ENCODE measurements around the gene PTPN9. TPM values are rescaled to one million over a fixed set of nuclear protein-coding genes. Genes with fewer than 3 reads are reported as not detected.
"Not testable (repeated sequence)": the region's sequence is repeated elsewhere in the genome, so short reads cannot be mapped to it uniquely, and the experiment has no call there.

PTPN9 gene
- total RNA-seq, 4 donors from 2014 or later, result 5.6 to 33.0 (median 18.9) TPM

- no peak for DNase-seq
- Histone ChIP-seq H3K36me3 (no peaks in the 10 kb centered on the region), H3K9me3 (no peaks in the 10 kb centered on the region), H3K4me3 (no peak overlapping the region), H3K27me3 (no peaks in the 10 kb centered on the region), H3K27ac (no peak overlapping the region), H3K4me1 (no peaks in the 10 kb centered on the region)
- no peak for TF ChIP-seq POLR2A (IDR thresholded peaks at IDR 0.05)
- TF ChIP-seq, protein P1, sequence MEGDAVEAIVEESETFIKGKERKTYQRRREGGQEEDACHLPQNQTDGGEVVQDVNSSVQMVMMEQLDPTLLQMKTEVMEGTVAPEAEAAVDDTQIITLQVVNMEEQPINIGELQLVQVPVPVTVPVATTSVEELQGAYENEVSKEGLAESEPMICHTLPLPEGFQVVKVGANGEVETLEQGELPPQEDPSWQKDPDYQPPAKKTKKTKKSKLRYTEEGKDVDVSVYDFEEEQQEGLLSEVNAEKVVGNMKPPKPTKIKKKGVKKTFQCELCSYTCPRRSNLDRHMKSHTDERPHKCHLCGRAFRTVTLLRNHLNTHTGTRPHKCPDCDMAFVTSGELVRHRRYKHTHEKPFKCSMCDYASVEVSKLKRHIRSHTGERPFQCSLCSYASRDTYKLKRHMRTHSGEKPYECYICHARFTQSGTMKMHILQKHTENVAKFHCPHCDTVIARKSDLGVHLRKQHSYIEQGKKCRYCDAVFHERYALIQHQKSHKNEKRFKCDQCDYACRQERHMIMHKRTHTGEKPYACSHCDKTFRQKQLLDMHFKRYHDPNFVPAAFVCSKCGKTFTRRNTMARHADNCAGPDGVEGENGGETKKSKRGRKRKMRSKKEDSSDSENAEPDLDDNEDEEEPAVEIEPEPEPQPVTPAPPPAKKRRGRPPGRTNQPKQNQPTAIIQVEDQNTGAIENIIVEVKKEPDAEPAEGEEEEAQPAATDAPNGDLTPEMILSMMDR (IDR thresholded peaks at IDR 0.05), result no peak
- intact Hi-C loops (cut with DNase I; ENCODE audit: low total_unique reads), result no loop called here
Observed at GRCh38 chr15:75479670-75480069, 99.4 kb downstream of the PTPN9 start.

- H3K4me1 ChIP-seq; H3K9me3 ChIP-seq; H3K36me3 ChIP-seq; H3K4me3 ChIP-seq; H3K27ac ChIP-seq; H3K27me3 ChIP-seq; DNase-seq; intact Hi-C loops (cut with DNase I; ENCODE audit: low total_unique reads): not testable (repeated sequence)
Observed at GRCh38 chr15:75477094-75477493, 102.0 kb downstream of the PTPN9 start.

DNA sequence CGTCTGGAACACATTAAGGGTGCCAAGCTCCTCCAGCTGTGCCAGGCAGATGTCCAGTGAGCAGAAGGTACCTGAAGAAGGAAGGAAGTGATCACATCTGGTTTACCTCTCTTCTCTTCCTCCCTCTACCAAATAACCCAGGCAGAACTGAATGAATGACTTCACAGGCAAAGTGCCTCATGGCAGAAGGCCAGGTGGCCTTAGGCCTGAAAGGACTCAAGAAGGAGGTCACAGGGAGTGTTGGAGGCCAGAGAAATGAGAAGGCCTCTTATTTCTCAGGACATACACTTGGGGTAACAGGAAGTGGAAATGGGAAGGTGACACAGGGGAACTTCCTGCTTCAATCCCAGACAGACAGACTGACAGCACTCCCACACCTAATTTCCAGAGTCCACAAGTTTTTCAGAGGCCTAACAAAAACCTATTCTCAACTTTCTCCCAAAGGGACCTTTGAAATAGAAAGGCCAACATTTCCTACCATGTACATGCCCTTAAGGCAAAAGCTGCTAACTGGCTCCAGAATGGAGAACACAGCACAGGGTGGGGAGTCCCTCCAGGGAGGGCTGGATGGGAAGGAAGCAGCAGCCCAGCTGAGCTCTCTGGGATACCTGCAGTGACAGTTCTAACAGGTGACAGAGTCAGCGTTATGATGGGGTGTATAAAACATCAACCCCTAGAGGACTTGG is 110.1 kb downstream of the PTPN9 start:
- intact Hi-C loops (cut with DNase I; ENCODE audit: low total_unique reads), result no loop called here
- no peaks in the 10 kb centered on the region for H3K36me3 ChIP-seq
- TF ChIP-seq, protein P1 (IDR thresholded peaks at IDR 0.05), result no peak
- no peak for TF ChIP-seq POLR2A (IDR thresholded peaks at IDR 0.05)
- no peak overlapping the region for H3K27ac ChIP-seq
- no peaks in the 10 kb centered on the region for H3K4me1 ChIP-seq
- peak in 1 of 2 donors; percentile 23 for DNase-seq
- H3K9me3 ChIP-seq, result no peaks in the 10 kb centered on the region
- H3K27me3 ChIP-seq, result no peaks in the 10 kb centered on the region
- no peak overlapping the region for H3K4me3 ChIP-seq

DNA sequence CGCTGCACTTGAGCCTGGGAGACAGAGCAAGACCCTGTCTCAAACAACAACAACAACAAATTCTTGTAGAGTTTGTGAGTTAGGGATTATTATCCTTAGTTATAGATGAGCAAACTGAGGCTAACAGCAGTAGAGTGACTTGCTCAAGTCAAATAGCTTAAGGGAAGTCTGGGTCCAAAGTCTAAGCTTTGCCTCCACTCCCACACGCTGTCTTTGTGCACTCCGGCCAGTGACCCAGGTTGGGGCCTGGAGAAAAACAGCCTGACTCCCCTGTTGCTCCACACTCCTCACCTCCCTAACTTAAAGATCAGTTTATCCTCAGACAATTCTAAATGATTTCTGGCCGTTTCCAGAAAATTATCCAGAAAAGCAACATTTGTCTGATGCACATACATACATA is 118.5 kb downstream of the PTPN9 start:
- Histone ChIP-seq H3K9me3 (no peaks in the 10 kb centered on the region), H3K36me3 (no peaks in the 10 kb centered on the region), H3K27me3 (no peaks in the 10 kb centered on the region), H3K4me1 (no peaks in the 10 kb centered on the region), H3K27ac (no peak overlapping the region), H3K4me3 (no peak overlapping the region)
- DNase-seq, result no peak
- TF ChIP-seq POLR2A (IDR thresholded peaks at IDR 0.05), result no peak
- TF ChIP-seq, protein P1 (IDR thresholded peaks at IDR 0.05), result no peak
- intact Hi-C loops (cut with DNase I; ENCODE audit: low total_unique reads), result no loop called here

GRCh38 chr15:75459581-75459980 is 119.5 kb downstream of the PTPN9 start:
- Histone ChIP-seq H3K4me3 (no peak overlapping the region), H3K9me3 (no peaks in the 10 kb centered on the region), H3K27me3 (no peaks in the 10 kb centered on the region), H3K27ac (no peak overlapping the region), H3K4me1 (no peaks in the 10 kb centered on the region), H3K36me3 (no peaks in the 10 kb centered on the region)
- intact Hi-C loops (cut with DNase I; ENCODE audit: low total_unique reads), result no loop called here
- no peak for DNase-seq
- TF ChIP-seq POLR2A (IDR thresholded peaks at IDR 0.05), result no peak
- TF ChIP-seq, protein P1 (IDR thresholded peaks at IDR 0.05), result no peak

GRCh38 chr15:75456710-75457109 is 122.4 kb downstream of the PTPN9 start:
- no peaks in the 10 kb centered on the region for H3K4me1 ChIP-seq
- DNase-seq, result no peak
- no peaks in the 10 kb centered on the region for H3K27me3 ChIP-seq
- H3K36me3 ChIP-seq, result no peaks in the 10 kb centered on the region
- intact Hi-C loops (cut with DNase I; ENCODE audit: low total_unique reads), result no loop called here
- TF ChIP-seq, protein P1 (IDR thresholded peaks at IDR 0.05), result no peak
- TF ChIP-seq POLR2A (IDR thresholded peaks at IDR 0.05), result no peak
- no peaks in the 10 kb centered on the region for H3K9me3 ChIP-seq
- no peak overlapping the region for H3K27ac ChIP-seq
- H3K4me3 ChIP-seq, result no peak overlapping the region
